GM19324 (cell line): Measurements from ENCODE around the gene ANKHD1.
"Not testable (repeated sequence)": the region's sequence is repeated elsewhere in the genome, so short reads cannot be mapped to it uniquely, and the experiment has no call there.

Source experiments
- ATAC-seq: cut with Tn5 transposase; IDR thresholded peaks from one replicate; pipeline ENCODE4 v1.9.1; 2021; ENCODE audit warnings: mild to moderate bottlenecking, moderate library complexity; ENCODE audit not compliant: unreplicated experiment, low FRiP score

The ANKHD1 gene

GRCh38 chr5:140418862-140419520, 17.4 kb downstream of the ANKHD1 start:
- ATAC-seq, result no peak

GRCh38 chr5:140420226-140420570, 18.6 kb downstream of the ANKHD1 start:
- no peak for ATAC-seq

GRCh38 chr5:140420665-140421361, 19.2 kb downstream of the ANKHD1 start:
- ATAC-seq, result no peak

- not testable (repeated sequence) for ATAC-seq
Measured at GRCh38 chr5:140421375-140421774, 19.7 kb downstream of the ANKHD1 start.

- ATAC-seq, result no peak
Measured at GRCh38 chr5:140423609-140424008, 22.0 kb downstream of the ANKHD1 start.

GRCh38 chr5:140424135-140424534, 22.5 kb downstream of the ANKHD1 start:
- ATAC-seq, result no peak

GRCh38 chr5:140427726-140428125, 26.1 kb downstream of the ANKHD1 start:
- not testable (repeated sequence) for ATAC-seq

GRCh38 chr5:140429724-140430123, 28.1 kb downstream of the ANKHD1 start:
- ATAC-seq, result no peak

- ATAC-seq, result no peak
Measured at GRCh38 chr5:140432212-140432611, 30.6 kb downstream of the ANKHD1 start.

GRCh38 chr5:140432916-140433315, 31.3 kb downstream of the ANKHD1 start:
- ATAC-seq, result no peak

- ATAC-seq, result not testable (repeated sequence)
Measured at GRCh38 chr5:140457368-140457767, 55.7 kb downstream of the ANKHD1 start.

GRCh38 chr5:140466981-140467742, 65.5 kb downstream of the ANKHD1 start:
- ATAC-seq, result no peak

GRCh38 chr5:140468188-140468587, 66.6 kb downstream of the ANKHD1 start:
- no peak for ATAC-seq

GRCh38 chr5:140469259-140469658, 67.6 kb downstream of the ANKHD1 start:
- ATAC-seq, result no peak

- ATAC-seq, result no peak
Measured at GRCh38 chr5:140480310-140481014, 78.8 kb downstream of the ANKHD1 start.

GRCh38 chr5:140481758-140482157, 80.1 kb downstream of the ANKHD1 start:
- no peak for ATAC-seq

- ATAC-seq, result no peak
Measured at GRCh38 chr5:140483055-140483454, 81.4 kb downstream of the ANKHD1 start.

- ATAC-seq, result not testable (repeated sequence)
Measured at GRCh38 chr5:140488141-140488540, 86.5 kb downstream of the ANKHD1 start.

- ATAC-seq, result no peak
Measured at GRCh38 chr5:140488914-140489313, 87.3 kb downstream of the ANKHD1 start.

- ATAC-seq, result no peak
Measured at GRCh38 chr5:140497897-140498296, 96.3 kb downstream of the ANKHD1 start.

GRCh38 chr5:140498591-140498990, 97.0 kb downstream of the ANKHD1 start:
- ATAC-seq, result no peak
